ENCODE data around the gene JTB. TPM values are rescaled to one million over a fixed set of nuclear protein-coding genes. Genes with fewer than 3 reads are reported as not detected.

Gene JTB
- polyA plus RNA-seq, 1 donor from 2014 or later: 257 TPM

DNA sequence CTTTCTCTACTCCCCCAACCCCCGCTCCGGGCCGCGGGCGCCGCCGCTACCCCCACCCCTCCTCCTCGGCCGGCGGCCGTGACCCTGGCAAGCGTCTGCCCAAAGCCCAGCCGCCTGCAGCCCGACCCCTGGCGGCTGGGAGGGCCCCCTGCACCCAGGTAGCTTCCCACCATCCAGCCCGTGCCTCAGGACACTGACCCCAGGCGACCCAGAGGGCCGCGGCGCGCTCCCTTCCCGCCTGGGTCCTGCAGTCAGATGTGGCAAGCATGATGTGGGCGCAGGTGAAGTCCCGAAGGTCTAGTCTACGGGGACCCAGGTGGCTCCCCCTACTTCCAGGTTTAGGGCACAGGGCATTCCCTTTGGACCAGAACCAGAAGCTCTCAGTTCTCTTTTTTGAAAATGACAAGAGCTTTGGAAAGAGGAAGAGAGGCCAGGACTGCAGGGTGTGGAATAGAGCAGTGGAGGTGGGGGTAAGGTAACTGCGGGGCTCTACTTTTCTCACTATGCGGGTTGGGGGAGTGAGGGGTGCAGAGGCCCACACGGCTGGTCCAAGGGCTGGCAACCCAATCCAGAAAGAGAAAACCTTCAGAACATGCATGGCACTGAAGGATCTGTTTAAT is 30.7 kb downstream of the JTB start, which contains the start of gene DENND4B:
TSS of gene DENND4B (minus strand) at position 97 of the 620 bp plus-strand sequence. CDS start 2,344 bp downstream, outside the sequence.
- Histone ChIP-seq H3F3A (ENCODE audit: insufficient read depth, low read length, poor library complexity, severe bottlenecking) (no peaks in the 10 kb centered on the region), H3K4me3 (ENCODE audit: low read length) (peak within 1 kb of the TSS; percentile 85), H3K79me2 (replicated peaks; ENCODE audit: insufficient read depth, low read length) (peaks cover 4% of the 10 kb centered on the region), H3K9ac (ENCODE audit: low read length) (peak within 1 kb of the TSS; percentile 79), H3K27ac (ENCODE audit: low read length) (peak within 1 kb of the TSS; percentile 47), H2AFZ (ENCODE audit: low read depth, low read length) (peak within 1 kb of the TSS; percentile 18), H3K9me3 (ENCODE audit: low read length) (no peaks in the 10 kb centered on the region), H3K4me2 (ENCODE audit: low read length) (peak within 1 kb of the TSS; percentile 67), H3K27me3 (ENCODE audit: insufficient read depth, low read depth, low read length) (no peaks in the 10 kb centered on the region), H3K9me2 (ENCODE audit: insufficient read depth, low read length) (no peaks in the 10 kb centered on the region), H4K20me1 (ENCODE audit: insufficient read depth) (no peaks in the 10 kb centered on the region), H3K36me3 (ENCODE audit: insufficient read depth, low read length) (no peaks in the 10 kb centered on the region)
- TF ChIP-seq SMC3 (conservative IDR thresholded peaks at IDR 0.05; ENCODE audit: poor library complexity) (peak; percentile 75), MXI1 (conservative IDR thresholded peaks at IDR 0.05; ENCODE audit: poor library complexity, severe bottlenecking) (no peak), TAF1 (IDR thresholded peaks at IDR 0.05; ENCODE audit: low read depth) (no peak), POLR2AphosphoS5 (IDR thresholded peaks at IDR 0.05) (no peak), RAD21 (conservative IDR thresholded peaks at IDR 0.05) (peak; percentile 62), CTCF (IDR thresholded peaks at IDR 0.05; ENCODE audit: poor library complexity, severe bottlenecking) (peak; percentile 82)

DNA sequence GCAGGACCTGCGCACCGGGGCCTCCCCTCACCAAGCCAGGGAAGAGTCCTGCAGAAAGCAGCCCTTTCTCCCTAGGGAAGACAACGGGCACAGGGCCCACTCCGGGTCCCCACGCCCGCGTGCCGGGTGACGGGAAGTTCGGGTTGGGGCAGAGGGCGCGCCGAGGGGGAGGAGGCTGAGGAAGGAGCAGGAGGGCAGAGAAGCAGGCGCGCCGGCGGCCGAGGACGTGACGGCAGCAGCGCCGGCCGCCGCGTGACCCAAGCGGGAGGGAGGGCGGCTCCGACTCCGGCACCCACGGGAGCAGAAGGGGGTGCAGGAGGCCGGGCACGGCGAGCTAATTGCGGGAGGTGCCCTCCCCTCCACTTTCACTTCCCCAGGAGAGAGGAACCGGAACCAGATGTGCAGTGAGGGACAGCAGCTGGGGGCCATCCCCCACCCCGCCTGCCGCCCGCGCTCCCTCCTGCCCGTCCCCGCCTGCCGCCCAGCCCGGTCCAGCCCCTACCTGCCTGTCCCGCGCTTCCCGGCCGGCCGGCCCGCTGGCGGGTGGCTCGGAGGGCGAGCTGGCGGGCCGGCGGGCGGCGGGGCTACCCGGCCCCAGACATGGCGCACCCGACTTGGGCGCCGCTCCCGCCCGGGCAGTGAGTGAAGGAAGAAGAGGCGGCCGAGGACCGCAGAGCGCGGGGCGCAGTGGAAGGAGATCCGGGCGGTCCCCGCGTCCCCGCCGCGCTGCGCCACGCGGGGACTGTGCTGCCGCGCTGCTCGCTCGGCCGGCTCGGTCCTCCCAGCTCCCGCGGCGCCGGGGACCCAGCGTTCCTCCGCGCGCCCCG is 31.5 kb downstream of the JTB start:
- peak overlapping the region; percentile 67 for H3K4me2 ChIP-seq (ENCODE audit: low read length)
- H2AFZ ChIP-seq (ENCODE audit: low read depth, low read length): peak overlapping the region; percentile 18
- no peaks in the 10 kb centered on the region for H3K9me2 ChIP-seq (ENCODE audit: insufficient read depth, low read length)
- peaks cover 4% of the 10 kb centered on the region for H3K79me2 ChIP-seq (replicated peaks; ENCODE audit: insufficient read depth, low read length)
- no peaks in the 10 kb centered on the region for H4K20me1 ChIP-seq (ENCODE audit: insufficient read depth)
- H3K9me3 ChIP-seq (ENCODE audit: low read length): no peaks in the 10 kb centered on the region
- H3K9ac ChIP-seq (ENCODE audit: low read length): peak overlapping the region; percentile 79
- H3K27me3 ChIP-seq (ENCODE audit: insufficient read depth, low read depth, low read length): no peaks in the 10 kb centered on the region
- peak overlapping the region; percentile 47 for H3K27ac ChIP-seq (ENCODE audit: low read length)
- TF ChIP-seq POLR2AphosphoS5 (IDR thresholded peaks at IDR 0.05) (peak; percentile 28), MXI1 (conservative IDR thresholded peaks at IDR 0.05; ENCODE audit: poor library complexity, severe bottlenecking) (peak; percentile 51), EP300 (conservative IDR thresholded peaks at IDR 0.05; ENCODE audit: poor library complexity, severe bottlenecking) (no peak)
- no peaks in the 10 kb centered on the region for H3F3A ChIP-seq (ENCODE audit: insufficient read depth, low read length, poor library complexity, severe bottlenecking)
- H3K4me3 ChIP-seq (ENCODE audit: low read length): peak overlapping the region; percentile 85
- no peaks in the 10 kb centered on the region for H3K36me3 ChIP-seq (ENCODE audit: insufficient read depth, low read length)

DNA sequence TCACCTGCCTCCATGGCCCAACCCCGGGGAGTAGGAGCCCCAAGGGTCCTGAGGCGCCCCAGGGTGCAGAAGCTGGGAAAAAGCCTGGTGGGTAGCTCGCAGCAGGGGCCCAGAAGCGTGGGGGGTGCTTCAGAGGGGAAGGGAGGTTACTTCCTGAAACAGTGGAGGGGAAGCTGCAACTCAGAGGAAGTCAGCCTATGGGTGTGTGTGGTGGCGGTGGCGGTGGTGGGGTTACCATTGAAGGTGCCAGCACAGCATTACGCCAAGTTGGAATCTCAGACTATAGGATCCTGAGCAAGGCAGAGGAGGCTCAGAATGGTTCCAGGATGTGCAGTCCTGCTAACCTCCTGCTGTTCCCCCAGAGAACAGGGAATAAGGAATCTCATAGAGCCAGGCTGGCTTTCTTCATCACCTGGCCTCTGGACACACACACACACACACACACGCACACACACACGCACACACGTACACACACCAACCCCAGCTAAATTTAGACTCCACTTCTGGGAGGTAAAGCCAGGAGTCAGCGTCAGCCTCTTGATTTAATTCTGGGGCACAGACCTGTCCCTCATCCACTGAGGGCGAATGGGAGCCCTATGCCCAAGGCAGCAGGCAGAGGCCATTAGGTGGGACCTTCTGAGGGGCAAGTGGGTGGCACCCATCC is 32.2 kb downstream of the JTB start:
- no peaks in the 10 kb centered on the region for H3K36me3 ChIP-seq (ENCODE audit: insufficient read depth, low read length)
- peak overlapping the region; percentile 67 for H3K4me2 ChIP-seq (ENCODE audit: low read length)
- no peaks in the 10 kb centered on the region for H3K9me2 ChIP-seq (ENCODE audit: insufficient read depth, low read length)
- H3K27ac ChIP-seq (ENCODE audit: low read length): peak overlapping the region; percentile 47
- H3K9ac ChIP-seq (ENCODE audit: low read length): peak overlapping the region; percentile 79
- H4K20me1 ChIP-seq (ENCODE audit: insufficient read depth): no peaks in the 10 kb centered on the region
- H3K9me3 ChIP-seq (ENCODE audit: low read length): no peaks in the 10 kb centered on the region
- peak overlapping the region; percentile 85 for H3K4me3 ChIP-seq (ENCODE audit: low read length)
- peak overlapping the region; percentile 18 for H2AFZ ChIP-seq (ENCODE audit: low read depth, low read length)
- no peaks in the 10 kb centered on the region for H3K27me3 ChIP-seq (ENCODE audit: insufficient read depth, low read depth, low read length)
- no peaks in the 10 kb centered on the region for H3F3A ChIP-seq (ENCODE audit: insufficient read depth, low read length, poor library complexity, severe bottlenecking)
- peaks cover 4% of the 10 kb centered on the region for H3K79me2 ChIP-seq (replicated peaks; ENCODE audit: insufficient read depth, low read length)
- TF ChIP-seq CTCF (IDR thresholded peaks at IDR 0.05; ENCODE audit: poor library complexity, severe bottlenecking): no peak
- no peak for TF ChIP-seq EP300 (conservative IDR thresholded peaks at IDR 0.05; ENCODE audit: poor library complexity, severe bottlenecking)
- no peak for TF ChIP-seq EZH2 (IDR thresholded peaks at IDR 0.05; ENCODE audit: borderline replicate concordance, insufficient read depth, low read length, poor library complexity, severe bottlenecking)
- no peak for TF ChIP-seq MXI1 (conservative IDR thresholded peaks at IDR 0.05; ENCODE audit: poor library complexity, severe bottlenecking)
- TF ChIP-seq POLR2AphosphoS5 (IDR thresholded peaks at IDR 0.05): no peak
- TF ChIP-seq SMC3 (conservative IDR thresholded peaks at IDR 0.05; ENCODE audit: poor library complexity): no peak
- TF ChIP-seq, protein P1, sequence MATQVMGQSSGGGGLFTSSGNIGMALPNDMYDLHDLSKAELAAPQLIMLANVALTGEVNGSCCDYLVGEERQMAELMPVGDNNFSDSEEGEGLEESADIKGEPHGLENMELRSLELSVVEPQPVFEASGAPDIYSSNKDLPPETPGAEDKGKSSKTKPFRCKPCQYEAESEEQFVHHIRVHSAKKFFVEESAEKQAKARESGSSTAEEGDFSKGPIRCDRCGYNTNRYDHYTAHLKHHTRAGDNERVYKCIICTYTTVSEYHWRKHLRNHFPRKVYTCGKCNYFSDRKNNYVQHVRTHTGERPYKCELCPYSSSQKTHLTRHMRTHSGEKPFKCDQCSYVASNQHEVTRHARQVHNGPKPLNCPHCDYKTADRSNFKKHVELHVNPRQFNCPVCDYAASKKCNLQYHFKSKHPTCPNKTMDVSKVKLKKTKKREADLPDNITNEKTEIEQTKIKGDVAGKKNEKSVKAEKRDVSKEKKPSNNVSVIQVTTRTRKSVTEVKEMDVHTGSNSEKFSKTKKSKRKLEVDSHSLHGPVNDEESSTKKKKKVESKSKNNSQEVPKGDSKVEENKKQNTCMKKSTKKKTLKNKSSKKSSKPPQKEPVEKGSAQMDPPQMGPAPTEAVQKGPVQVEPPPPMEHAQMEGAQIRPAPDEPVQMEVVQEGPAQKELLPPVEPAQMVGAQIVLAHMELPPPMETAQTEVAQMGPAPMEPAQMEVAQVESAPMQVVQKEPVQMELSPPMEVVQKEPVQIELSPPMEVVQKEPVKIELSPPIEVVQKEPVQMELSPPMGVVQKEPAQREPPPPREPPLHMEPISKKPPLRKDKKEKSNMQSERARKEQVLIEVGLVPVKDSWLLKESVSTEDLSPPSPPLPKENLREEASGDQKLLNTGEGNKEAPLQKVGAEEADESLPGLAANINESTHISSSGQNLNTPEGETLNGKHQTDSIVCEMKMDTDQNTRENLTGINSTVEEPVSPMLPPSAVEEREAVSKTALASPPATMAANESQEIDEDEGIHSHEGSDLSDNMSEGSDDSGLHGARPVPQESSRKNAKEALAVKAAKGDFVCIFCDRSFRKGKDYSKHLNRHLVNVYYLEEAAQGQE (IDR thresholded peaks at IDR 0.05; ENCODE audit: borderline replicate concordance): no peak
- no peak for TF ChIP-seq RAD21 (conservative IDR thresholded peaks at IDR 0.05)
- no peak for TF ChIP-seq TAF1 (IDR thresholded peaks at IDR 0.05; ENCODE audit: low read depth)

Measured in neural cell (in vitro differentiated cells).